MV-4-11 (cell line): Measurements from ENCODE around the gene ZBTB4.
"Not testable (repeated sequence)": the region's sequence is repeated elsewhere in the genome, so short reads cannot be mapped to it uniquely, and the experiment has no call there.

Experiments
- DNase-seq: peaks from one replicate; lab custom pipeline; 2025; lab: John Stamatoyannopoulos, UW

Gene ZBTB4

GRCh38 chr17:7491583-7491982 lies 12.2 kb upstream of the ZBTB4 start:
- no peak for DNase-seq

GRCh38 chr17:7490144-7490543 lies 10.7 kb upstream of the ZBTB4 start:
- DNase-seq = no peak

GRCh38 chr17:7486181-7486580 lies 6.8 kb upstream of the ZBTB4 start:
- no peak for DNase-seq

GRCh38 chr17:7484919-7485377 lies 5.5 kb upstream of the ZBTB4 start:
- DNase-seq = no peak

GRCh38 chr17:7484067-7484918 lies 4.9 kb upstream of the ZBTB4 start, which contains the start of gene POLR2A:
Gene POLR2A (plus strand): TSS chr17:7484366.
- peak; percentile 94 for DNase-seq

GRCh38 chr17:7483255-7484066 lies 4.0 kb upstream of the ZBTB4 start:
- DNase-seq = peak; percentile 87

- DNase-seq = not testable (repeated sequence)
These were observed 3.3 kb upstream of the ZBTB4 start for GRCh38 chr17:7482742-7483088.

- DNase-seq = not testable (repeated sequence)
These were observed 2.7 kb upstream of the ZBTB4 start for GRCh38 chr17:7481842-7482741.

GRCh38 chr17:7481275-7481674 lies 1.8 kb upstream of the ZBTB4 start, which contains the start of gene SLC35G6:
Gene SLC35G6 (plus strand): TSS chr17:7481446. CDS start chr17:7481517, 71 bp downstream.
- not testable (repeated sequence) for DNase-seq

- no peak for DNase-seq
These were observed 606 bp upstream of the ZBTB4 start for GRCh38 chr17:7480089-7480384.

- peak; percentile 19 for DNase-seq
These were observed 887 bp downstream of the ZBTB4 start for GRCh38 chr17:7478276-7479212.

- peak; percentile 69 for DNase-seq
These were observed 1.8 kb downstream of the ZBTB4 start for GRCh38 chr17:7477392-7478275.

- DNase-seq = no peak
These were observed 2.5 kb downstream of the ZBTB4 start for GRCh38 chr17:7476951-7477350.

GRCh38 chr17:7476494-7476893 lies 2.9 kb downstream of the ZBTB4 start:
- no peak for DNase-seq

GRCh38 chr17:7475764-7476422 lies 3.5 kb downstream of the ZBTB4 start:
- peak; percentile 72 for DNase-seq

- not testable (repeated sequence) for DNase-seq
These were observed 4.7 kb downstream of the ZBTB4 start for GRCh38 chr17:7474767-7475166.

GRCh38 chr17:7471729-7472128 lies 7.7 kb downstream of the ZBTB4 start:
- DNase-seq = no peak

GRCh38 chr17:7470457-7470973 lies 8.9 kb downstream of the ZBTB4 start:
- not testable (repeated sequence) for DNase-seq

- DNase-seq = not testable (repeated sequence)
These were observed 9.6 kb downstream of the ZBTB4 start for GRCh38 chr17:7469843-7470242.
